ENCODE data around the gene CNIH1. TPM values are rescaled to one million over a fixed set of nuclear protein-coding genes. Genes with fewer than 3 reads are reported as not detected.
A peak's percentile ranks its signal among the peaks of the same experiment; 100 is the strongest.

The CNIH1 gene
- polyA plus RNA-seq, 1 of the 3 experiments (the other 2 are of a cell fraction) = 145 TPM

DNA sequence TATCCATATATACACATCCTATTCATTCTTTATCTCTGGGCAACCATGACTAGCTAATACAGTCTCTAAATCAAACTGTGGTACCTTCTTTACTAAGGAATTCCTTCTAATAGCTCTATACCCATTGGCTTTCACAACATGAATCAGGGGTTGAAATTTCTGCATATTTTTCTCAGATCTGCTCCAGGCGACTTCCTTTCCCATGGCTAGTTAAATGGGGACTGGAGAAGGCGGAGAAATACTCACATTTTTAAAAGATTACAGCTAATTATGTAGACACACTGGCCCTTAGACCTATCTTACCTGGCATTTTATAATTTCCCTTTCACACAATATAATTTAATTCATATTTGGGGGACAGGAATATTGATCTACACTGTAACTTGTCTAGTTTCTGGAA is 45.5 kb downstream of the CNIH1 start:
- peaks cover 0 to 6% of the 10 kb centered on the region in 2 experiments for H3K36me3 ChIP-seq (replicated peaks in 1 of 2; ENCODE audit: control insufficient read depth in 1 of 2, insufficient read depth in 2 of 2, low read length in 1 of 2)
- no peaks in the 10 kb centered on the region for H3K9me2 ChIP-seq
- H3F3A ChIP-seq (replicated peaks; ENCODE audit: insufficient read depth) = peaks cover 12% of the 10 kb centered on the region
- no peaks in the 10 kb centered on the region for H3K9me3 ChIP-seq
- H3K9ac ChIP-seq = no peak overlapping the region
- H3K79me2 ChIP-seq (ENCODE audit: insufficient read depth) = peaks cover 23% of the 10 kb centered on the region; the same call in 1 of the 2 replicates
- no peak overlapping the region for H3K4me3 ChIP-seq (ENCODE audit: low read depth in 2 of 2, low read length in 1 of 2)
- H3K4me2 ChIP-seq = no peak overlapping the region
- TF ChIP-seq EP300 (IDR thresholded peaks at IDR 0.05; ENCODE audit: borderline replicate concordance in 1 of 2, low read depth in 1 of 2, low read length in 1 of 2) = no peak
- TF ChIP-seq, protein P1, sequence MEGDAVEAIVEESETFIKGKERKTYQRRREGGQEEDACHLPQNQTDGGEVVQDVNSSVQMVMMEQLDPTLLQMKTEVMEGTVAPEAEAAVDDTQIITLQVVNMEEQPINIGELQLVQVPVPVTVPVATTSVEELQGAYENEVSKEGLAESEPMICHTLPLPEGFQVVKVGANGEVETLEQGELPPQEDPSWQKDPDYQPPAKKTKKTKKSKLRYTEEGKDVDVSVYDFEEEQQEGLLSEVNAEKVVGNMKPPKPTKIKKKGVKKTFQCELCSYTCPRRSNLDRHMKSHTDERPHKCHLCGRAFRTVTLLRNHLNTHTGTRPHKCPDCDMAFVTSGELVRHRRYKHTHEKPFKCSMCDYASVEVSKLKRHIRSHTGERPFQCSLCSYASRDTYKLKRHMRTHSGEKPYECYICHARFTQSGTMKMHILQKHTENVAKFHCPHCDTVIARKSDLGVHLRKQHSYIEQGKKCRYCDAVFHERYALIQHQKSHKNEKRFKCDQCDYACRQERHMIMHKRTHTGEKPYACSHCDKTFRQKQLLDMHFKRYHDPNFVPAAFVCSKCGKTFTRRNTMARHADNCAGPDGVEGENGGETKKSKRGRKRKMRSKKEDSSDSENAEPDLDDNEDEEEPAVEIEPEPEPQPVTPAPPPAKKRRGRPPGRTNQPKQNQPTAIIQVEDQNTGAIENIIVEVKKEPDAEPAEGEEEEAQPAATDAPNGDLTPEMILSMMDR (IDR thresholded peaks at IDR 0.05) = no peak
- TF ChIP-seq, protein P2, sequence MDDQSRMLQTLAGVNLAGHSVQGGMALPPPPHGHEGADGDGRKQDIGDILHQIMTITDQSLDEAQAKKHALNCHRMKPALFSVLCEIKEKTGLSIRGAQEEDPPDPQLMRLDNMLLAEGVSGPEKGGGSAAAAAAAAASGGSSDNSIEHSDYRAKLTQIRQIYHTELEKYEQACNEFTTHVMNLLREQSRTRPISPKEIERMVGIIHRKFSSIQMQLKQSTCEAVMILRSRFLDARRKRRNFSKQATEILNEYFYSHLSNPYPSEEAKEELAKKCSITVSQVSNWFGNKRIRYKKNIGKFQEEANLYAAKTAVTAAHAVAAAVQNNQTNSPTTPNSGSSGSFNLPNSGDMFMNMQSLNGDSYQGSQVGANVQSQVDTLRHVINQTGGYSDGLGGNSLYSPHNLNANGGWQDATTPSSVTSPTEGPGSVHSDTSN (IDR thresholded peaks at IDR 0.05) = no peak
- TF ChIP-seq, protein P3, sequence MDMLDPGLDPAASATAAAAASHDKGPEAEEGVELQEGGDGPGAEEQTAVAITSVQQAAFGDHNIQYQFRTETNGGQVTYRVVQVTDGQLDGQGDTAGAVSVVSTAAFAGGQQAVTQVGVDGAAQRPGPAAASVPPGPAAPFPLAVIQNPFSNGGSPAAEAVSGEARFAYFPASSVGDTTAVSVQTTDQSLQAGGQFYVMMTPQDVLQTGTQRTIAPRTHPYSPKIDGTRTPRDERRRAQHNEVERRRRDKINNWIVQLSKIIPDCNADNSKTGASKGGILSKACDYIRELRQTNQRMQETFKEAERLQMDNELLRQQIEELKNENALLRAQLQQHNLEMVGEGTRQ (IDR thresholded peaks at IDR 0.05; ENCODE audit: borderline replicate concordance, low read depth, low read length) = no peak
- no peak for TF ChIP-seq TCF12 (IDR thresholded peaks at IDR 0.05)
- no peak for TF ChIP-seq EZH2phosphoT487 (IDR thresholded peaks at IDR 0.05; ENCODE audit: borderline replicate concordance, low read depth)
- TF ChIP-seq RAD21 (IDR thresholded peaks at IDR 0.05; ENCODE audit: low read length) = no peak
- TF ChIP-seq, protein P4, sequence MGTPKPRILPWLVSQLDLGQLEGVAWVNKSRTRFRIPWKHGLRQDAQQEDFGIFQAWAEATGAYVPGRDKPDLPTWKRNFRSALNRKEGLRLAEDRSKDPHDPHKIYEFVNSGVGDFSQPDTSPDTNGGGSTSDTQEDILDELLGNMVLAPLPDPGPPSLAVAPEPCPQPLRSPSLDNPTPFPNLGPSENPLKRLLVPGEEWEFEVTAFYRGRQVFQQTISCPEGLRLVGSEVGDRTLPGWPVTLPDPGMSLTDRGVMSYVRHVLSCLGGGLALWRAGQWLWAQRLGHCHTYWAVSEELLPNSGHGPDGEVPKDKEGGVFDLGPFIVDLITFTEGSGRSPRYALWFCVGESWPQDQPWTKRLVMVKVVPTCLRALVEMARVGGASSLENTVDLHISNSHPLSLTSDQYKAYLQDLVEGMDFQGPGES (IDR thresholded peaks at IDR 0.05; ENCODE audit: low read depth, low read length) = no peak
- TF ChIP-seq TEAD4 (IDR thresholded peaks at IDR 0.05; ENCODE audit: borderline replicate concordance, insufficient read depth) = no peak
- no peak for TF ChIP-seq RCOR1 (IDR thresholded peaks at IDR 0.05; ENCODE audit: low read length)
- TF ChIP-seq NFIC (IDR thresholded peaks at IDR 0.05; ENCODE audit: borderline replicate concordance) = no peak
- no peak for TF ChIP-seq ELF1 (IDR thresholded peaks at IDR 0.05)
- no peak for TF ChIP-seq RFX5 (IDR thresholded peaks at IDR 0.05; ENCODE audit: low read length)
- no peak for TF ChIP-seq GATA2 (CRISPR knock-in tag; IDR thresholded peaks at IDR 0.05)
- TF ChIP-seq, protein P5, sequence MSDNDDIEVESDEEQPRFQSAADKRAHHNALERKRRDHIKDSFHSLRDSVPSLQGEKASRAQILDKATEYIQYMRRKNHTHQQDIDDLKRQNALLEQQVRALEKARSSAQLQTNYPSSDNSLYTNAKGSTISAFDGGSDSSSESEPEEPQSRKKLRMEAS (IDR thresholded peaks at IDR 0.05; ENCODE audit: low read depth) = no peak
- no peak for TF ChIP-seq RXRA (IDR thresholded peaks at IDR 0.05; ENCODE audit: borderline replicate concordance, low read depth)
- TF ChIP-seq CHD2 (IDR thresholded peaks at IDR 0.05; ENCODE audit: low read length, partially characterized antibody) = no peak
- TF ChIP-seq, protein P6, sequence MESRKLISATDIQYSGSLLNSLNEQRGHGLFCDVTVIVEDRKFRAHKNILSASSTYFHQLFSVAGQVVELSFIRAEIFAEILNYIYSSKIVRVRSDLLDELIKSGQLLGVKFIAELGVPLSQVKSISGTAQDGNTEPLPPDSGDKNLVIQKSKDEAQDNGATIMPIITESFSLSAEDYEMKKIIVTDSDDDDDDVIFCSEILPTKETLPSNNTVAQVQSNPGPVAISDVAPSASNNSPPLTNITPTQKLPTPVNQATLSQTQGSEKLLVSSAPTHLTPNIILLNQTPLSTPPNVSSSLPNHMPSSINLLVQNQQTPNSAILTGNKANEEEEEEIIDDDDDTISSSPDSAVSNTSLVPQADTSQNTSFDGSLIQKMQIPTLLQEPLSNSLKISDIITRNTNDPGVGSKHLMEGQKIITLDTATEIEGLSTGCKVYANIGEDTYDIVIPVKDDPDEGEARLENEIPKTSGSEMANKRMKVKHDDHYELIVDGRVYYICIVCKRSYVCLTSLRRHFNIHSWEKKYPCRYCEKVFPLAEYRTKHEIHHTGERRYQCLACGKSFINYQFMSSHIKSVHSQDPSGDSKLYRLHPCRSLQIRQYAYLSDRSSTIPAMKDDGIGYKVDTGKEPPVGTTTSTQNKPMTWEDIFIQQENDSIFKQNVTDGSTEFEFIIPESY (IDR thresholded peaks at IDR 0.05; ENCODE audit: borderline replicate concordance, low read depth) = no peak
- TF ChIP-seq, protein P7, sequence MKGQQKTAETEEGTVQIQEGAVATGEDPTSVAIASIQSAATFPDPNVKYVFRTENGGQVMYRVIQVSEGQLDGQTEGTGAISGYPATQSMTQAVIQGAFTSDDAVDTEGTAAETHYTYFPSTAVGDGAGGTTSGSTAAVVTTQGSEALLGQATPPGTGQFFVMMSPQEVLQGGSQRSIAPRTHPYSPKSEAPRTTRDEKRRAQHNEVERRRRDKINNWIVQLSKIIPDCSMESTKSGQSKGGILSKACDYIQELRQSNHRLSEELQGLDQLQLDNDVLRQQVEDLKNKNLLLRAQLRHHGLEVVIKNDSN (IDR thresholded peaks at IDR 0.05; ENCODE audit: borderline replicate concordance, low read depth) = no peak
- TF ChIP-seq SIN3A (IDR thresholded peaks at IDR 0.05; ENCODE audit: borderline replicate concordance, low read depth, low read length) = no peak
- POLR2A ChIA-PET = no interaction called here
- CTCF ChIA-PET = no interaction called here
- H3K27ac ChIP-seq (ENCODE audit: low read depth in 2 of 2, low read length in 1 of 2) = no peak overlapping the region
- WGBS (ENCODE audit: low lambda C conversion rate) = 94% methylated on average over 2 of the region's 2 CpGs
- no peaks in the 10 kb centered on the region for H4K20me1 ChIP-seq (ENCODE audit: insufficient read depth)
- peaks cover 5 to 18% of the 10 kb centered on the region in 2 experiments; a peak in 2 of 4 replicates for H3K4me1 ChIP-seq (ENCODE audit: control insufficient read depth in 1 of 2, insufficient read depth in 2 of 2, low read depth in 1 of 2, low read length in 1 of 2)
- DNase-seq = no peak
- H2AFZ ChIP-seq (ENCODE audit: low read depth) = peak overlapping the region; percentile 93; the same call in 1 of the 2 replicates
- no peaks in the 10 kb centered on the region for H3K27me3 ChIP-seq (ENCODE audit: insufficient read depth)
